Tibial nerve (tissue), 4 donors: ENCODE measurements around the gene KARS1. TPM values are rescaled to one million over a fixed set of nuclear protein-coding genes. Genes with fewer than 3 reads are reported as not detected.

Experiments used
- DNase-seq, 2 donors: peaks; one replicate each; pipeline ENCODE4 v3.0.0-alpha.2; 2019; ENCODE audit warnings: low spot score in 2 of 2
- H3K27ac ChIP-seq, 4 donors: fragments of 200-600 bp; sonication (generic) in 3 of 4; one replicate each; pipeline ENCODE4 v1.5.1; 2017 to 2019; ENCODE audit warnings: mild to moderate bottlenecking in 1 of 4
- H3K27me3 ChIP-seq, 2 donors: fragments of 200-600 bp; sonication (generic) in 1 of 2; one replicate each; pipeline versions ENCODE4 v1.5.1 to v1.6.0; 2017 to 2019
- H3K36me3 ChIP-seq, 3 donors: fragments of 200-600 bp; sonication (generic); one replicate each; pipeline ENCODE4 v1.5.1; 2018 to 2019
- H3K4me1 ChIP-seq, 4 donors: fragments of 200-600 bp; sonication (generic) in 3 of 4; one replicate each; pipeline ENCODE4 v1.5.1; 2017 to 2019
- H3K4me3 ChIP-seq, 4 donors: fragments of 200-600 bp; sonication (generic) in 3 of 4; one replicate each; pipeline ENCODE4 v1.5.1; 2017 to 2019; ENCODE audit warnings: mild to moderate bottlenecking in 1 of 4, moderate library complexity in 1 of 4
- H3K9me3 ChIP-seq, 4 donors: fragments of 200-600 bp; sonication (generic) in 3 of 4; one replicate each; pipeline ENCODE4 v1.5.1; 2017 to 2019
- CTCF ChIP-seq, 5 experiments: fragments of 200-600 bp in 3 of 5; fragments of 450-650 bp in 2 of 5; sonication (generic) in 3 of 5; IDR thresholded peaks; one replicate each; pipeline ENCODE4 v1.5.1; 2016 to 2019; ENCODE audit warnings: antibody characterized with exemption in 5 of 5, mild to moderate bottlenecking in 3 of 5, moderate library complexity in 2 of 5
- EP300 ChIP-seq, 2 donors: sonication (generic); formaldehyde crosslinking; IDR thresholded peaks; one replicate each; pipeline ENCODE4 v1.6.1; 2017; ENCODE audit warnings: antibody characterized with exemption in 2 of 2, mild to moderate bottlenecking in 1 of 2
- POLR2A ChIP-seq, 2 donors: fragments of 450-650 bp; IDR thresholded peaks; one replicate each; pipeline ENCODE4 v1.6.1; 2017; ENCODE audit warnings: antibody characterized with exemption in 2 of 2, mild to moderate bottlenecking in 2 of 2, moderate library complexity in 2 of 2
- WGBS, 2 donors: methylation state at CpG; one replicate each; pipeline ENCODE4 v1.1.5; 2018; 5-methylcytosine and 5-hydroxymethylcytosine counted together
- total RNA-seq, 4 donors: library from RNA; depleted of rRNA; stranded (reverse); fragments of >200 nt; gene quantifications; one replicate each; pipeline ENCODE4 v1.1.0, GENCODE V29; 2016

The KARS1 gene
- total RNA-seq, 4 donors from 2014 or later: 75.5 to 104 (median 93.5) TPM

DNA sequence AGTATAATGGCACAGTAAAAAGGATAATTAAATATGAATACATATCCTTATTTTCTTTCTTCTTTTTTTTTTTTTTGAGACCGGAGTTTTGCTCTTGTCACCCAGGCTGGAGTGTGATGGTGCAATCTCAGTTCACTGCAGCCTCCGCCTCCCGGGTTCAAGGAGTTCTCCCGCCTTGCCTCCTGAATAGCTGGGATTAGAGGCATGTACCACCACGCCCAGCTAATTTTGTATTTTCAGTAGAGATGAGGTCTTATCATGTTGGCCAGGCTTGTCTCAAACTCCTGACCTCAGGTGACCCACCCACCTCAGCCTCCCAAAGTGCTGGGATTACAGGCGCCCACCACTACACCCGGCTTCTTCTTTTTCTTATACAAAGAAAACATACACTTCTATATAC is 69.3 kb downstream of the KARS1 start:
- no peak for DNase-seq
- WGBS, 2 donors: 92 to 93% methylated on average over 7 of the region's 7 CpGs
- H3K4me1 ChIP-seq: peaks cover 0 to 19% (median 0%) of the 10 kb centered on the region in 4 donors
- H3K27me3 ChIP-seq: no peaks in the 10 kb centered on the region
- H3K4me3 ChIP-seq: no peak overlapping the region
- peaks cover 0 to 70% (median 24%) of the 10 kb centered on the region in 3 donors for H3K36me3 ChIP-seq
- TF ChIP-seq CTCF (IDR thresholded peaks at IDR 0.05) (no peak), EP300 (IDR thresholded peaks at IDR 0.05) (no peak), POLR2A (IDR thresholded peaks at IDR 0.05) (no peak)
- no peak overlapping the region for H3K27ac ChIP-seq
- no peaks in the 10 kb centered on the region for H3K9me3 ChIP-seq

Other genes starting within 250 kb of the KARS1 start
- 100 to 1,000 TPM in 1 of 4 donors, 10 to 100 TPM in 3; 35.6 to 120 (median 62.4) TPM for gene CFDP1, start 214.2 kb downstream of the KARS1 start, total RNA-seq
- gene TMEM170A, start 183.0 kb downstream of the KARS1 start, total RNA-seq: 10 to 100 TPM; 14.1 to 36.6 (median 21.8) TPM
- 1 to 10 TPM in 1 of 4 donors, under 1 TPM in 3; under 0.01 to 3.9 (median 0.40) TPM for gene CHST6, start 152.2 kb downstream of the KARS1 start, total RNA-seq
- gene CHST5, start 111.6 kb downstream of the KARS1 start, total RNA-seq: under 1 TPM in 1 of 4 donors, not detected in 3; 0.30 TPM
- gene TMEM231, start 91.4 kb downstream of the KARS1 start, total RNA-seq: 10 to 100 TPM; 10.3 to 14.5 (median 12.1) TPM
- 100 to 1,000 TPM in 2 of 4 donors, 10 to 100 TPM in 2; 93.1 to 135 (median 104) TPM for gene GABARAPL2, start 81.3 kb downstream of the KARS1 start, total RNA-seq
- gene ADAT1, start 24.4 kb downstream of the KARS1 start, total RNA-seq: 10 to 100 TPM; 31.4 to 75.9 (median 50.7) TPM
- gene TERF2IP, start 108 bp upstream of the KARS1 start, total RNA-seq: 100 to 1,000 TPM in 3 of 4 donors, 10 to 100 TPM in 1; 87.0 to 127 (median 120) TPM
- gene CPHXL2, start 29.3 kb upstream of the KARS1 start, total RNA-seq: not detected
- not detected for gene DUXB, start 53.8 kb upstream of the KARS1 start, total RNA-seq
- gene CPHXL, start 78.8 kb upstream of the KARS1 start, total RNA-seq: not detected